ENCODE results near the gene DEXI. TPM values are rescaled to one million over a fixed set of nuclear protein-coding genes. Genes with fewer than 3 reads are reported as not detected.
"Not testable (repeated sequence)": the region's sequence is repeated elsewhere in the genome, so short reads cannot be mapped to it uniquely, and the experiment has no call there.

Gene DEXI
- total RNA-seq, 4 donors from 2014 or later = 66.5 to 89.2 (median 74.6) TPM

DNA sequence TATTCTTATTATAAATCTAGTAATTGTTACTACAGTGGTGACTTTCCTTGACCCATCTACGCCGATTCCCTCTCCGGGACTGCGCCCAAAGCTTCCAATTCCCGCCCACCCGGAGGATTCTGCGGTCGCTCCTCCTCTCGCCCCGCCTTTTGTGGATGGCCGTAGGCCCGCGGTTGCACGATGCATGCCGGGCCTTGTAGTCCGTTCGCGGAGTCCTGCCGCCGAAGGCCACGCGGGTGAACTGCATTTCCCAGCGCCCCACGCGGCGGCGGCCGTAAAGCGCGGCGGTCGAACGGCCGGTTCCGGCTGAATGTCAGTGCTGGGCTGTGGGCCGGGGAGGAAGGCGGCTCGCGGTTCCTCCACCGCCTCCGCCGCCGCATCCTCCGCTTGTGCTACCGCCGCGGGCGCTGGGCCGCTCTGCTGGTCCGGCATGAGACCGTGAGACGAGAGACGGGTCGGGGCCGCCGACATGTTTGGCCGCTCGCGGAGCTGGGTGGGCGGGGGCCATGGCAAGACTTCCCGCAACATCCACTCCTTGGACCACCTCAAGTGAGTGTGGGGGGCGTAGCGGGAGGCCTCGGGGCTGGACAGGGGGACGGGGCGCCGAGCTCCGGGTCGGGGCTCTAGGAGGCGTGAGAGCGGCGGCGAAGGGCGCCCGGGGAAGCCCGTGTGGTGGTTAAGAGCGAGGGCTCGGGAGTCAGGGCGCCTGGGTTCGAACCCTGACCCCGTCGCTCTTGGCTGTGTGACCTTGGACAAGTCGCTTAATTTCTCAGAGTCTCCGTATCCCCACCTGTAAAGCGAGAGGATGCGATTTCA, 2.2 kb upstream of the DEXI start, which contains the start of gene CLEC16A:
Gene CLEC16A (plus strand): TSS at position 316 of the 816 bp plus-strand sequence. CDS start 154 bp downstream, at position 470.
- intact Hi-C loops (cut with DNase I) = no loop called here
- H3K4me3 ChIP-seq (replicated peaks in 1 of 3) = peak within 1 kb of the TSS; percentile 48 to 96 (median 90)
- peak; percentile 98 to 99 for DNase-seq
- WGBS, 2 donors = 1 to 2% methylated on average over 35 to 47 of the region's 86 CpGs
- peaks cover 54 to 62% of the 10 kb centered on the region in 2 donors for H3K4me1 ChIP-seq
- TF ChIP-seq POLR2A (IDR thresholded peaks at IDR 0.05) (peak in 1 of 2 donors; percentile 90), CTCF (IDR thresholded peaks at IDR 0.05) (peak in 1 of 6 experiments; percentile 43)
- no peaks in the 10 kb centered on the region for H3K27me3 ChIP-seq
- H3K27ac ChIP-seq = peak within 1 kb of the TSS; percentile 67 to 88 (median 88)
- no peaks in the 10 kb centered on the region for H3K36me3 ChIP-seq
- no peaks in the 10 kb centered on the region for H3K9me3 ChIP-seq

GRCh38 chr16:10943064-10943353, 741 bp upstream of the DEXI start:
- Histone ChIP-seq H3K27ac (peak overlapping the region; percentile 67 to 88 (median 88)), H3K9me3 (no peaks in the 10 kb centered on the region), H3K4me1 (peaks cover 67 to 73% of the 10 kb centered on the region in 2 donors), H3K27me3 (no peaks in the 10 kb centered on the region), H3K4me3 (replicated peaks in 1 of 3) (peak overlapping the region in 1 of 3 donors; percentile 85), H3K36me3 (no peaks in the 10 kb centered on the region)
- WGBS, 2 donors = 53 to 67% methylated on average over 7 of the region's 7 CpGs
- no peak for TF ChIP-seq POLR2A (IDR thresholded peaks at IDR 0.05)
- no peak for TF ChIP-seq CTCF (IDR thresholded peaks at IDR 0.05)
- intact Hi-C loops (cut with DNase I) = no loop called here
- DNase-seq = no peak

GRCh38 chr16:10941935-10942351, 325 bp downstream of the DEXI start:
- WGBS, 2 donors = 0% methylated on average over 2 of the region's 52 CpGs; no CpG with 5 or more reads in 1 of the 2 donors
- peaks cover 74 to 77% of the 10 kb centered on the region in 2 donors for H3K4me1 ChIP-seq
- intact Hi-C loops (cut with DNase I) = not testable (repeated sequence)

DNA sequence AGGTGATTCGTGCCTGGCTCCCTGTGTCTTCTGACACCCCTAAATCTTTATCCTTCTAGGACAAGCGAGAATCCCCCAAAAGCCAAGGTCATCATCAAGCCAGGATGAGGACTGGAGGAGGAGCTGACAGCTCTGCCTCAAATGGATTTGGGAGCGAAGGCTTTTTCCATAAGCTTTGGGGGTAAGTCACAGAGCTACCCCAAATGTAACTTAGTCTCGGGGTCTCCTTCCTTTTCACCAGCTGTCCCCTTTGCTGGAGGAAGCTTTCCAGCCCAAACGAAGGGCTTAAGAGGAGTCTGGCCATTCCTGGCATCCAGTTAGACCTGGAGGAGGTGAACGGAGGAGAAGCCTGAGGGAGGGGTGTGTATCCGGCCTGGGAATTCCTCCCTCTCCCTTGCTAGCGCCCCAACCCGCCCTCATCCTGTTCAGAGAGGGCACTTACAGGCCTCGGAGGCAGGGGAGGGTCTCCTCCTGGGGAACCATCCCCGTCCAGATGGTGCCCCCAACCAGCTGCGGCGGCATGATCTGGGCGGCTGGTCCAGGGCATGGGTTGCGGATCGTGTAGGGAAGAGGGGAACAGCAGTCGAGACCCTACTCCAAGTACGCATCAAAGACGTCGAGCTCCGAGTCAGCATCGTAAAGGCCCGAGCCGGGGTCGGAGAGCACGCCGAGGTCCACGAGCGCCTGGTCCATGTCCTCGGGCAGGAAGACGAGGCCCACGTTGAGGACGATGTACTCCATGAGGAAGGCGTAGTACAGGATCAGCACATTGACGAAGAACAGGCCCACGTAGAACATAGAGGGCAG, 938 bp downstream of the DEXI start:
- H3K27me3 ChIP-seq = no peaks in the 10 kb centered on the region
- DNase-seq = no peak
- intact Hi-C loops (cut with DNase I) = no loop called here
- peak overlapping the region; percentile 46 to 85 (median 56) for H3K4me3 ChIP-seq (replicated peaks in 1 of 3)
- WGBS, 2 donors = 12% methylated on average over 20 of the region's 36 CpGs
- H3K36me3 ChIP-seq = no peaks in the 10 kb centered on the region
- H3K4me1 ChIP-seq = peaks cover 74 to 76% of the 10 kb centered on the region in 2 donors
- H3K9me3 ChIP-seq = no peaks in the 10 kb centered on the region
- TF ChIP-seq POLR2A (IDR thresholded peaks at IDR 0.05) = no peak
- H3K27ac ChIP-seq = peak overlapping the region; percentile 34 to 88 (median 67)

More at GRCh38 chr16:10941935-10942351, 325 bp downstream of the DEXI start:
- H3K36me3 ChIP-seq, H3K27me3 ChIP-seq, DNase-seq, H3K9me3 ChIP-seq: not testable (repeated sequence)
- Histone ChIP-seq H3K27ac (peak overlapping the region; percentile 42 to 88 (median 67)), H3K4me3 (replicated peaks in 1 of 3) (peak overlapping the region; percentile 27 to 85 (median 56))

DNA sequence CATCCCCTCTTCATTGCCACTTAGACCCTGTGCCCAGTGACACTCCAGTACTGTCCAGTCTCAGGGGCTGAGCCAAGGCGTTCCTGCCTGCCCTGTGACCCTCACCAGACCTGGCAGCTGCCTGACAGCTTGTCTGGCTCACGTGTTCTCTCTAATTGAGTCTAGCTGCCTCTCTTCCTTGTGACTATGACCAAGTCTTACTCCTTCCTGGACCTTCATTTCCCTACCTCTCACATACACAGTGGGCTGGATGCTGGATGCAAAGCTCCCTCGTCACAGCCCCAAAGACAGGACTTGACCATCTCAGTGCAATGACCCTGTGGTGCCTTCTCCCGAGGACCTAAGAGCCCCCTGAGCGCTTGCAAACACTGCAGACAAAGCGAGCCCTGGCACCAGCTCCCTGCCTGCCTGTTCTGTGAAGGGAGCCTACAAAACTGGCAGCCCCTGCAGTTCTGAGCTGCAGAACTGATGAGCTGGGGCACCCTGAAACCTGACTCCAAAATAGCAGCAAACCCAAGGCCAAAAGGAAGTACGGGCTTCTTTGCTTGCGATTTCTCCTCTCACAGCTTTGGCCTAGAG, 1.7 kb downstream of the DEXI start:
- 20 to 29% methylated on average over 6 to 8 of the region's 8 CpGs for WGBS, 2 donors
- peak; percentile 34 to 47 for DNase-seq
- Histone ChIP-seq H3K9me3 (no peaks in the 10 kb centered on the region), H3K27me3 (no peaks in the 10 kb centered on the region), H3K4me1 (peaks cover 71 to 72% of the 10 kb centered on the region in 2 donors), H3K4me3 (replicated peaks in 1 of 3) (peak overlapping the region; percentile 46 to 85 (median 56)), H3K27ac (peak overlapping the region; percentile 34 to 88 (median 67)), H3K36me3 (no peaks in the 10 kb centered on the region)
- TF ChIP-seq POLR2A (IDR thresholded peaks at IDR 0.05) (no peak), CTCF (IDR thresholded peaks at IDR 0.05) (no peak)
- intact Hi-C loops (cut with DNase I) = no loop called here

Data from thyroid gland (tissue), 4 donors.